ENCODE measurements around the gene ABHD8. TPM values are rescaled to one million over a fixed set of nuclear protein-coding genes. Genes with fewer than 3 reads are reported as not detected.

The ABHD8 gene
- total and polyA plus RNA-seq, 2 of the 13 experiments (the other 11 are each of a cell fraction or from before 2014, with no cell fraction given): 6.3 to 7.2 TPM

DNA sequence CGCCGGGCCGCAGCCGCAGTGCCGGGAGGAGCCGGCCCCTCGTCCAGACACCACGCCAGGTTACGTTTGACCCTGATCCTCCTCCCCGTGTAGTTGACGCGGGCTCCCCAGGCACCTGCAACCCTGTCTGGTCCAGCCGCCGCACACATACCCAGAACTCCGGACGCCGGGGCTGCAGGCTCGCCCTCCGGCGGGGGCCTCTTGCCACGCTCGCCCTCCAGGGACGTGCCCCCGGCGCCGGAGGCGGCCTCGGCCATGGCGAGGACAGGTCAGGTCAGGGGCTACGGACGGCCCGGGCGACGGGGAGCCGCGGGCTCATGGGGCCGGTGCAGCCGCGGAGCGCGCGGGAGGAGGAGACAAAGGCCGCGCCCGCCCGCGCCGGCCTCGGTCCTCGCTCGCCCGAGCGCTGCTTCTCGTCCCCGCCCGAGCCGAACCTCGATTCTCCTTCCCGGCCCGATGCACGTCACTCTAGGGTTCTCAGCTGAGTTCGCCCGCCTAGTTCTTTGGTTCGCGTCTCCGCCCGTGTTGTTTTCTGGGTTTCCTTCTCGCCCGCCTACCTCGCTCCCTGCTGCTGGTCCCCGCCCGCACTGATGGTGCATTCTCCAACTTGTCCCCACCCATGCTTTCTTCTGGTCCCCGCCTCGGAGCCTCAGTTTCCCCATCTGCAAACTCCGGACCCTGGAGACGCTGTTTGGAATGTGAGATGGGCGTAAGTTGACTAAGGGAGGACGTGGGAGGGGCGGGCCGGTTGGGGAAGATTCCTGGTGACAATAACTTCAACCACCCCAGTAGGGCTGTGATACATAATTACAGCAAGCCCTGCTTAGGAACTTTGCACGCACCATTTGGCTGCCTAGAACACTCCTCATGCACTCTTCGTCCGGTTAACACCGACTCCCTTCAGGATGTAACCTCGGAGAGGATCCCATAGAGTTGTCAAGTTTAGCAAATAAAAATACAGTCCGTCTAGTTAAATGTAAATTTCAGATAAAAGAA lies 31.5 kb upstream of the ABHD8 start, which contains the start of gene ANO8 (continued):
- TF ChIP-seq GTF3A (CRISPR knock-in tag; conservative IDR thresholded peaks at IDR 0.05): no peak
- TF ChIP-seq NFIB (CRISPR knock-in tag; IDR thresholded peaks at IDR 0.05; ENCODE audit: borderline replicate concordance): no peak
- peak; percentile 66; the same call in 1 of the 2 replicates for TF ChIP-seq ZNF616 (CRISPR knock-in tag; IDR thresholded peaks at IDR 0.05; ENCODE audit: low read depth)
- no peak for TF ChIP-seq GTF2F1 (IDR thresholded peaks at IDR 0.05; ENCODE audit: low read length)
- no peak for TF ChIP-seq DPF2 (CRISPR knock-in tag; IDR thresholded peaks at IDR 0.05; ENCODE audit: borderline replicate concordance, low read depth)
- peak; percentile 93 for TF ChIP-seq SALL2 (CRISPR knock-in tag; IDR thresholded peaks at IDR 0.05)
- TF ChIP-seq ZNF557 (CRISPR knock-in tag; IDR thresholded peaks at IDR 0.05): no peak
- TF ChIP-seq CENPX (CRISPR knock-in tag; IDR thresholded peaks at IDR 0.05): no peak
- no peak for TF ChIP-seq TCF7L2 (IDR thresholded peaks at IDR 0.05; ENCODE audit: low read depth, low read length)
- TF ChIP-seq CCDC6 (CRISPR knock-in tag; IDR thresholded peaks at IDR 0.05): peak; percentile 92; the same call in 1 of the 2 replicates
- TF ChIP-seq FLYWCH1 (CRISPR knock-in tag; IDR thresholded peaks at IDR 0.05): no peak
- TF ChIP-seq ZNF747 (CRISPR knock-in tag; IDR thresholded peaks at IDR 0.05; ENCODE audit: borderline replicate concordance): peak; percentile 66; the same call in 1 of the 2 replicates
- TF ChIP-seq ZNF10 (CRISPR knock-in tag; IDR thresholded peaks at IDR 0.05; ENCODE audit: borderline replicate concordance, low read depth): no peak
- TF ChIP-seq, protein P1, sequence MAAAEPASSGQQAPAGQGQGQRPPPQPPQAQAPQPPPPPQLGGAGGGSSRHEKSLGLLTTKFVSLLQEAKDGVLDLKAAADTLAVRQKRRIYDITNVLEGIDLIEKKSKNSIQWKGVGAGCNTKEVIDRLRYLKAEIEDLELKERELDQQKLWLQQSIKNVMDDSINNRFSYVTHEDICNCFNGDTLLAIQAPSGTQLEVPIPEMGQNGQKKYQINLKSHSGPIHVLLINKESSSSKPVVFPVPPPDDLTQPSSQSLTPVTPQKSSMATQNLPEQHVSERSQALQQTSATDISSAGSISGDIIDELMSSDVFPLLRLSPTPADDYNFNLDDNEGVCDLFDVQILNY (CRISPR knock-in tag; conservative IDR thresholded peaks at IDR 0.05): 0 out of 2 replicates have a peak, but pooled peaks have one; percentile 38
- no peak for TF ChIP-seq ZNF780A (CRISPR knock-in tag; IDR thresholded peaks at IDR 0.05)
- no peak for TF ChIP-seq GABPA (IDR thresholded peaks at IDR 0.05; ENCODE audit: low read depth, low read length)
- peak; percentile 56; the same call in 1 of the 2 replicates for TF ChIP-seq GABPA (CRISPR knock-in tag; IDR thresholded peaks at IDR 0.05; ENCODE audit: low read depth)
- TF ChIP-seq PCBP2 (optimal IDR thresholded peaks at IDR 0.05; ENCODE audit: low read depth, low read length, poor library complexity, severe bottlenecking): no peak
- no peak for TF ChIP-seq ZNF660 (CRISPR knock-in tag; IDR thresholded peaks at IDR 0.05; ENCODE audit: borderline replicate concordance, low read depth)
- TF ChIP-seq, protein P2, sequence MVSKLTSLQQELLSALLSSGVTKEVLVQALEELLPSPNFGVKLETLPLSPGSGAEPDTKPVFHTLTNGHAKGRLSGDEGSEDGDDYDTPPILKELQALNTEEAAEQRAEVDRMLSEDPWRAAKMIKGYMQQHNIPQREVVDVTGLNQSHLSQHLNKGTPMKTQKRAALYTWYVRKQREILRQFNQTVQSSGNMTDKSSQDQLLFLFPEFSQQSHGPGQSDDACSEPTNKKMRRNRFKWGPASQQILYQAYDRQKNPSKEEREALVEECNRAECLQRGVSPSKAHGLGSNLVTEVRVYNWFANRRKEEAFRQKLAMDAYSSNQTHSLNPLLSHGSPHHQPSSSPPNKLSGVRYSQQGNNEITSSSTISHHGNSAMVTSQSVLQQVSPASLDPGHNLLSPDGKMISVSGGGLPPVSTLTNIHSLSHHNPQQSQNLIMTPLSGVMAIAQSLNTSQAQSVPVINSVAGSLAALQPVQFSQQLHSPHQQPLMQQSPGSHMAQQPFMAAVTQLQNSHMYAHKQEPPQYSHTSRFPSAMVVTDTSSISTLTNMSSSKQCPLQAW (CRISPR knock-in tag; IDR thresholded peaks at IDR 0.05): no peak
- TF ChIP-seq, protein P3, sequence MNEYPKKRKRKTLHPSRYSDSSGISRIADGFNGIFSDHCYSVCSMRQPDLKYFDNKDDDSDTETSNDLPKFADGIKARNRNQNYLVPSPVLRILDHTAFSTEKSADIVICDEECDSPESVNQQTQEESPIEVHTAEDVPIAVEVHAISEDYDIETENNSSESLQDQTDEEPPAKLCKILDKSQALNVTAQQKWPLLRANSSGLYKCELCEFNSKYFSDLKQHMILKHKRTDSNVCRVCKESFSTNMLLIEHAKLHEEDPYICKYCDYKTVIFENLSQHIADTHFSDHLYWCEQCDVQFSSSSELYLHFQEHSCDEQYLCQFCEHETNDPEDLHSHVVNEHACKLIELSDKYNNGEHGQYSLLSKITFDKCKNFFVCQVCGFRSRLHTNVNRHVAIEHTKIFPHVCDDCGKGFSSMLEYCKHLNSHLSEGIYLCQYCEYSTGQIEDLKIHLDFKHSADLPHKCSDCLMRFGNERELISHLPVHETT (CRISPR knock-in tag; conservative IDR thresholded peaks at IDR 0.05): 0 out of 2 replicates have a peak, but pooled peaks have one; percentile 36
- no peak; the same call in 1 of the 2 replicates for TF ChIP-seq HNF4A (CRISPR knock-in tag; IDR thresholded peaks at IDR 0.05)
- TF ChIP-seq, protein P4, sequence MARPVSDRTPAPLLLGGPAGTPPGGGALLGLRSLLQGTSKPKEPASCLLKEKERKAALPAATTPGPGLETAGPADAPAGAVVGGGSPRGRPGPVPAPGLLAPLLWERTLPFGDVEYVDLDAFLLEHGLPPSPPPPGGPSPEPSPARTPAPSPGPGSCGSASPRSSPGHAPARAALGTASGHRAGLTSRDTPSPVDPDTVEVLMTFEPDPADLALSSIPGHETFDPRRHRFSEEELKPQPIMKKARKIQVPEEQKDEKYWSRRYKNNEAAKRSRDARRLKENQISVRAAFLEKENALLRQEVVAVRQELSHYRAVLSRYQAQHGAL (CRISPR knock-in tag; IDR thresholded peaks at IDR 0.05; ENCODE audit: not compliant biosample characterization): no peak
- TF ChIP-seq RARG (CRISPR knock-in tag; IDR thresholded peaks at IDR 0.05; ENCODE audit: low read depth): no peak
- TF ChIP-seq ZSCAN9 (CRISPR knock-in tag; IDR thresholded peaks at IDR 0.05; ENCODE audit: borderline replicate concordance): peak; percentile 23; the same call in 1 of the 2 replicates
- TF ChIP-seq GPN1 (CRISPR knock-in tag; IDR thresholded peaks at IDR 0.05; ENCODE audit: borderline replicate concordance): no peak
